Measurements from ENCODE around the gene ZNF621. TPM values are rescaled to one million over a fixed set of nuclear protein-coding genes. Genes with fewer than 3 reads are reported as not detected.
"Not testable (repeated sequence)": the region's sequence is repeated elsewhere in the genome, so short reads cannot be mapped to it uniquely, and the experiment has no call there.

ZNF621 gene
- total and polyA plus RNA-seq, 8 donors = 5.7 to 56.0 (median 14.3) TPM

- Histone ChIP-seq H3K27ac (no peak overlapping the region), H3K27me3 (no peaks in the 10 kb centered on the region), H3K36me3 (peaks cover 49 to 98% (median 92%) of the 10 kb centered on the region in 4 donors), H3K9me3 (peaks cover 0 to 43% (median 26%) of the 10 kb centered on the region in 4 donors), H3K4me3 (no peak overlapping the region), H3K4me1 (no peaks in the 10 kb centered on the region)
- TF ChIP-seq POLR2AphosphoS5 (IDR thresholded peaks at IDR 0.05) (no peak), EP300 (IDR thresholded peaks at IDR 0.05) (no peak), POLR2A (IDR thresholded peaks at IDR 0.05) (no peak), CTCF (IDR thresholded peaks at IDR 0.05) (no peak)
- intact Hi-C loops (cut with DNase I; ENCODE audit: low total_unique reads) = no loop called here
- no peak for DNase-seq
These were observed 9.5 kb downstream of the ZNF621 start for GRCh38 chr3:40534283-40534682.

- Histone ChIP-seq H3K4me3 (no peak overlapping the region), H3K27ac (no peak overlapping the region), H3K4me1 (no peaks in the 10 kb centered on the region), H3K36me3 (no peaks in the 10 kb centered on the region), H3K27me3 (no peaks in the 10 kb centered on the region), H3K9me3 (no peaks in the 10 kb centered on the region)
- no peak for DNase-seq
- TF ChIP-seq POLR2AphosphoS5 (IDR thresholded peaks at IDR 0.05) (no peak), POLR2A (IDR thresholded peaks at IDR 0.05) (no peak), EP300 (IDR thresholded peaks at IDR 0.05) (no peak), CTCF (IDR thresholded peaks at IDR 0.05) (no peak)
- intact Hi-C loops (cut with DNase I; ENCODE audit: low total_unique reads) = no loop called here
- 33 to 46% (median 43%) methylated on average over 1 of the region's 1 CpG for WGBS, 5 donors
These were observed 22.1 kb downstream of the ZNF621 start for GRCh38 chr3:40546816-40547215.

- H3K4me1 ChIP-seq = no peaks in the 10 kb centered on the region
- no peak for TF ChIP-seq CTCF (IDR thresholded peaks at IDR 0.05)
- no peak for TF ChIP-seq EP300 (IDR thresholded peaks at IDR 0.05)
- TF ChIP-seq POLR2A (IDR thresholded peaks at IDR 0.05) = no peak
- TF ChIP-seq POLR2AphosphoS5 (IDR thresholded peaks at IDR 0.05) = no peak
- intact Hi-C loops (cut with DNase I; ENCODE audit: low total_unique reads) = no loop called here
- H3K27me3 ChIP-seq = no peaks in the 10 kb centered on the region
- no peaks in the 10 kb centered on the region for H3K9me3 ChIP-seq
- no peaks in the 10 kb centered on the region for H3K36me3 ChIP-seq
- no peak overlapping the region for H3K4me3 ChIP-seq
- H3K27ac ChIP-seq = no peak overlapping the region
- DNase-seq = no peak
- WGBS, 5 donors = 100% methylated on average over 1 of the region's 1 CpG
These were observed 25.4 kb downstream of the ZNF621 start for GRCh38 chr3:40550167-40550566.

GRCh38 chr3:40557575-40558161, 32.9 kb downstream of the ZNF621 start:
- intact Hi-C loops (cut with DNase I; ENCODE audit: low total_unique reads) = no loop called here
- Histone ChIP-seq H3K4me3 (no peak overlapping the region), H3K27me3 (no peaks in the 10 kb centered on the region), H3K9me3 (no peaks in the 10 kb centered on the region), H3K27ac (no peak overlapping the region), H3K4me1 (no peaks in the 10 kb centered on the region), H3K36me3 (no peaks in the 10 kb centered on the region)
- no peak for TF ChIP-seq POLR2A (IDR thresholded peaks at IDR 0.05)
- no peak for TF ChIP-seq EP300 (IDR thresholded peaks at IDR 0.05)
- no peak for TF ChIP-seq CTCF (IDR thresholded peaks at IDR 0.05)
- TF ChIP-seq POLR2AphosphoS5 (IDR thresholded peaks at IDR 0.05) = no peak
- DNase-seq = no peak
- WGBS, 5 donors = 57 to 74% (median 64%) methylated on average over 7 of the region's 7 CpGs

- H3K36me3 ChIP-seq; H3K4me1 ChIP-seq; H3K4me3 ChIP-seq; H3K27me3 ChIP-seq; H3K27ac ChIP-seq; DNase-seq; H3K9me3 ChIP-seq; intact Hi-C loops (cut with DNase I; ENCODE audit: low total_unique reads): not testable (repeated sequence)
- WGBS, 5 donors = 79 to 83% (median 82%) methylated on average over 9 of the region's 9 CpGs
These were observed 37.7 kb downstream of the ZNF621 start for GRCh38 chr3:40562482-40562881.

- H3K27me3 ChIP-seq; DNase-seq; H3K27ac ChIP-seq; intact Hi-C loops (cut with DNase I; ENCODE audit: low total_unique reads); H3K4me3 ChIP-seq; H3K4me1 ChIP-seq; H3K36me3 ChIP-seq: not testable (repeated sequence)
- 61 to 78% (median 66%) methylated on average over 5 of the region's 5 CpGs for WGBS, 5 donors
- peaks cover 0 to 14% (median 9%) of the 10 kb centered on the region in 4 donors for H3K9me3 ChIP-seq
These were observed 40.9 kb downstream of the ZNF621 start for GRCh38 chr3:40565629-40566028.
